Immature natural killer cell (primary cell): ENCODE results near the gene IPPK. TPM values are rescaled to one million over a fixed set of nuclear protein-coding genes. Genes with fewer than 3 reads are reported as not detected.

Experiments used
- DNase-seq, 3 donors: peaks; one replicate each; pipeline ENCODE4 v3.0.0; 2022; ENCODE audit warnings: mixed read lengths in 1 of 3
- H3K27ac Mint-ChIP-seq, 6 donors: one replicate each; pipeline ENCODE4 v1.8.0; 2020; ENCODE audit warnings: mixed read lengths in 6 of 6, mild to moderate bottlenecking in 5 of 6, inconsistent platforms in 4 of 6, moderate library complexity in 3 of 6
- H3K27me3 Mint-ChIP-seq, 3 donors: one replicate each; pipeline ENCODE4 v1.8.0; 2020 to 2021; ENCODE audit warnings: low read depth in 3 of 3, mild to moderate bottlenecking in 3 of 3, mixed read lengths in 3 of 3, moderate library complexity in 3 of 3, inconsistent platforms in 1 of 3
- H3K36me3 Mint-ChIP-seq, 3 donors: one replicate each; pipeline ENCODE4 v1.8.0; 2020; ENCODE audit warnings: mixed read lengths in 3 of 3, inconsistent platforms in 2 of 3, mild to moderate bottlenecking in 2 of 3
- H3K4me1 Mint-ChIP-seq, 2 donors: one replicate each; pipeline ENCODE4 v1.8.0; 2020; ENCODE audit warnings: inconsistent platforms in 2 of 2, mild to moderate bottlenecking in 2 of 2, mixed read lengths in 2 of 2, moderate library complexity in 1 of 2
- H3K4me3 Mint-ChIP-seq, 5 donors: one replicate each; pipeline ENCODE4 v1.8.0; 2020; ENCODE audit warnings: mild to moderate bottlenecking in 5 of 5, mixed read lengths in 5 of 5, inconsistent platforms in 3 of 5, moderate library complexity in 3 of 5
- H3K9me3 Mint-ChIP-seq, 6 donors: one replicate each; pipeline ENCODE4 v1.8.0; 2020; ENCODE audit warnings: mild to moderate bottlenecking in 6 of 6, mixed read lengths in 6 of 6, inconsistent platforms in 4 of 6, moderate library complexity in 3 of 6
- polyA plus RNA-seq, 3 donors: library from polyadenylated mRNA; unstranded; fragments of 300-500 nt; fragmentation: Illumina TruSeq; gene quantifications; one replicate each; pipeline ENCODE4 v1.2.3, GENCODE V29; 2021

IPPK gene
- polyA plus RNA-seq, 3 donors from 2014 or later: 2.6 to 5.4 (median 3.2) TPM

DNA sequence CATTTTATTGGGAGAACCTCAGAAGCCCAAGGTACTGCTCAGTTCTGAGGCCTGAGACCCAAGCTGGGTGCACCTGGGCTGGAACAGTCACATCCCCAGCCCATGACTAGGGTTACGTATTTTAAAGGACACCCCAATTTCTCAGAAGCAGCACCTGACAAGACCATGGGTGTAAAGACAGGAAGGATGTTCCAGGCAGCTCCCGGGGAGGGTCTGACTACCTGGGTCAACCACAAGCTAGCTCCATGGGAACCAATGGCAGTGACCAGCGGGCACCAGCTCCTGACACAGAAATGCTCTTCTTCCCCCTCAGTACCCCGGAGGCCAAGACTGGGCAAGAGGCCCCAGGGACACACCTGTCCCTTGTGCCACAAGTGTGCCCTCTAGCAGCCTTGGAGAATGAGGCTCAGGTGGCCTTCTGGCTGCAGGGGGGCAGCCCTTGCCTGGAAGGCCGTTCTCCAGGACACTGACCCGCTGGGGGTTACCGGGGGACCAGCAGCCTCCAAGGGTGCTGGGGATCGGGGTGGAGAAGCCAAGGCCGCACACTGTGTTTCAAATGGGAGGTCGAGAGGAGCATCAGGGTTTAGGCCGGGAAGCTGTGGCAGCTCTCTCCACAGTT lies 52.6 kb downstream of the IPPK start:
- H3K36me3 Mint-ChIP-seq: peaks cover 7 to 43% (median 24%) of the 10 kb centered on the region in 3 donors

DNA sequence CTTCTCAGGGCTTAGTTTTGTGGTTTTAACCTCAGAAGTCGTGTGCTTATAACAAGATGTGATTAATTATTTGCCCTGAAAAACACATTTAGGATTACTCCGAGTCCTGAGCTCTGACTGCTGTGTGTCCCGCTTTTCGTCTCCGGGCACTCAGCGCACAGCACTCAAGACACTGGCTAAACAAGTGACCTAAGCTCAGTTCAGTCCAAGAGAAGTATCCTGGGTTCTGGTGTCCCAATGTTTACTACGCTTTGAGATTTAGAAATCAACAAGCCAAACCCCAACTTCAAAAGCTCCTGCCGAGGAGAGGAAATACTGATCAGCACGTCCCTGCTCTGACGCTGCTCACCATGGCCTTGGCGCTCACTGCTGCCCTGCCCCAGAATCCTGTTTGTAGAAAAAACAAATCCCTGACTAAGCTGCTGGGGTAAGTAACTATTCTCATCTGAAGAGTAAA lies 53.2 kb downstream of the IPPK start:
- H3K9me3 Mint-ChIP-seq: no peaks in the 10 kb centered on the region
- no peaks in the 10 kb centered on the region for H3K4me1 Mint-ChIP-seq
- H3K27ac Mint-ChIP-seq: no peak overlapping the region
- H3K27me3 Mint-ChIP-seq: peaks cover 0 to 2% (median 0%) of the 10 kb centered on the region in 3 donors
- DNase-seq: no peak
- peaks cover 2 to 49% (median 26%) of the 10 kb centered on the region in 3 donors for H3K36me3 Mint-ChIP-seq
- H3K4me3 Mint-ChIP-seq: no peak overlapping the region

More for the DNA sequence above, 52.6 kb downstream of the IPPK start:
- H3K27me3 Mint-ChIP-seq: peaks cover 0 to 2% (median 0%) of the 10 kb centered on the region in 3 donors
- no peak overlapping the region for H3K4me3 Mint-ChIP-seq
- no peaks in the 10 kb centered on the region for H3K9me3 Mint-ChIP-seq
- no peak overlapping the region for H3K27ac Mint-ChIP-seq
- H3K4me1 Mint-ChIP-seq: no peaks in the 10 kb centered on the region
- no peak for DNase-seq

DNA sequence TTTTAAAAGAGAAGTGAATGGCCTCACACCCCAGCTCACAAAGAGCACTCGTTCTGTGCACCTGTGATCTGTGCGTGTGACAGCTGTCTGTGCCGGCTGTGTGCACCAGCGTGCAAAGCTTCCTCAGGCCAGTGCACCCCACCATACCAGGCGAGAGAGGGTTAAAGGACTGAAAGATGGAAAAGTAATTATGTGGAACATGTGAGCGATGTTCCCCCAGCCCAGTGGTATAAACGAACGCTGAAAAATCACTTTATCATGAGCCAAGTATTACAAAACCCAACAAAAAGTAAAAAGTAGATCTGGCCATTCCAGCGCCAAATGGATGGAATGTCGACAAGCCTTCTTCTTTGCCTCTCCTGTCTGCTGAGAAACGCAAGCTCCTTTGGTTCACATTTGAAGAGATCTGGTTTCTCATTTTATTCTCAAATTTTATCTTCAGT lies 53.7 kb downstream of the IPPK start:
- Mint-ChIP-seq H3K27ac (no peak overlapping the region), H3K4me1 (no peaks in the 10 kb centered on the region), H3K27me3 (peaks cover 0 to 2% (median 0%) of the 10 kb centered on the region in 3 donors), H3K4me3 (no peak overlapping the region), H3K36me3 (peaks cover 0 to 50% (median 30%) of the 10 kb centered on the region in 3 donors), H3K9me3 (no peaks in the 10 kb centered on the region)
- DNase-seq: no peak

DNA sequence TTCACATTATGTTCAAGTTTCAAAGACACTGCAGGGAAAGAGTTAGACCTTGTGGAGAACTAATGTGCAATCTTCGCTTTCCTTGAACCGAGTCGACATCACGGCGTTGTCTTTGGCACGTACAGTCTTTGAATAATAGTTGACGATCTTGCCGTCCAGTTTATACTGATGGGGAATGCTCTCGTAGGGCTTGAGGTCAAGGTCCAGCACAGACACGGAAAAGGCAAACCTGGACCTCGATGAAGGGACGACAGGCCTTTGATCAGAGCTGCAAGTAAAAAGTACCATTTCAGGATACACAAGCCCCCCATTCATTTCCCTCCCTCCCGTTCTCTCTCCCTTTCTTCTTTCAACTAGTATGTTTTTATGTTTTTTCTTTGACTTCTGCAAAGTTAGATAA lies 54.1 kb downstream of the IPPK start:
- no peak overlapping the region for H3K27ac Mint-ChIP-seq
- H3K4me3 Mint-ChIP-seq: no peak overlapping the region
- peaks cover 0 to 2% (median 0%) of the 10 kb centered on the region in 3 donors for H3K27me3 Mint-ChIP-seq
- no peak for DNase-seq
- no peaks in the 10 kb centered on the region for H3K9me3 Mint-ChIP-seq
- H3K36me3 Mint-ChIP-seq: peaks cover 0 to 50% (median 30%) of the 10 kb centered on the region in 3 donors
- no peaks in the 10 kb centered on the region for H3K4me1 Mint-ChIP-seq

DNA sequence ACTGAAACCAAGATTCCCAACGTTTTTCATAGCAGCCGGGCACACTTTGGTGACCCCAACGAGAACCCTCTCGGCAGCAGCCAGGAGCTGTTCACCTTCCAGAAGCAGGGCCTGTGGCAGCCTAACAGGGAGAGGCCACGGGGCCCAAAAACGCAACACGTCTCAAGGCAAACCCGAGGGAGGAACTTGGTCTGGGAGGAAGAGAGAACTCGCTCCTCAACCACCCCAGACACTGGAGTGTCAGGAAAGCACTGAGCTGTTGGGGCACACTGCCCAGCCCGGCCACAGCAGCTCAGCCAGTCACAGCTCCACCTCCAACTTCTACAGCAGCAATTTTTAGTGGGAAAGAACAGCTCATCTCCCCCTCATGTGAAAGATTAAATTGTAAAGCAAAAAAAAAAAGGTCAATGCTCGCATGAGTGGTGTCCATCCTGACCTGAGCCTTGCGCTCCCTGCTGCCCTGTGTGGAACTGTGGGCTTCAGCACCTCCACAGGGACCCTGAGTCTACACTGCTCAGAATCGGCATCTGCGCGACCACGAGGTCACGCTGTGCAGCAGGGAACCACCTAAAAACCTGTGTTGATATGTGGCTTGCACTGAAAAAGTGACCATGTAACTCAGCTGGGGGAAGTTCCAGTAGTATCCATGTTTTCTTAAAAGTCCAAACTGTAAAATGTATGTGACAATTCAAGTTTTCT lies 55.0 kb downstream of the IPPK start:
- DNase-seq: no peak
- H3K4me3 Mint-ChIP-seq: no peak overlapping the region
- H3K9me3 Mint-ChIP-seq: no peaks in the 10 kb centered on the region
- peaks cover 0 to 2% (median 0%) of the 10 kb centered on the region in 3 donors for H3K27me3 Mint-ChIP-seq
- H3K36me3 Mint-ChIP-seq: peaks cover 0 to 43% (median 30%) of the 10 kb centered on the region in 3 donors
- no peak overlapping the region for H3K27ac Mint-ChIP-seq
- no peaks in the 10 kb centered on the region for H3K4me1 Mint-ChIP-seq

DNA sequence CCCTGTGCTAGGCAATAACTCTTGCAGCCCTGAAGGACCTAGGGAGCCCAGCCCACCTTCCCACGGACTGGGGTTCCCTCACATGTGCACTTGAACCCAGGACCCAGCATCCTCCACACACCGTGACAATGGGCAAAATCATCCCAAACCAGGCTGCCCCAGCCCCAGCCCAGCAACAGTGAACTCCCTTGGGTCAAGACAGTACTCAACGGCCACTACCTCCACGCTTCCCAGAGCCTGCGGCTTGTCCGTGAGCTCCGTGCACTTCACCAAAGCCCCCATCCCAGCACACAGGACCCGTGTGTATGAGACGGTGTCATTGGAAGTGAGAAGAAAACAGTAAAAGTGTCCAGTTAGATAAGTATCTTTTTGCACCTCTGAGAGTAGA lies 55.8 kb downstream of the IPPK start:
- Mint-ChIP-seq H3K9me3 (no peaks in the 10 kb centered on the region), H3K4me1 (no peaks in the 10 kb centered on the region), H3K27me3 (peaks cover 0 to 4% (median 0%) of the 10 kb centered on the region in 3 donors), H3K27ac (no peak overlapping the region), H3K36me3 (peaks cover 0 to 38% (median 30%) of the 10 kb centered on the region in 3 donors), H3K4me3 (no peak overlapping the region)
- no peak for DNase-seq

DNA sequence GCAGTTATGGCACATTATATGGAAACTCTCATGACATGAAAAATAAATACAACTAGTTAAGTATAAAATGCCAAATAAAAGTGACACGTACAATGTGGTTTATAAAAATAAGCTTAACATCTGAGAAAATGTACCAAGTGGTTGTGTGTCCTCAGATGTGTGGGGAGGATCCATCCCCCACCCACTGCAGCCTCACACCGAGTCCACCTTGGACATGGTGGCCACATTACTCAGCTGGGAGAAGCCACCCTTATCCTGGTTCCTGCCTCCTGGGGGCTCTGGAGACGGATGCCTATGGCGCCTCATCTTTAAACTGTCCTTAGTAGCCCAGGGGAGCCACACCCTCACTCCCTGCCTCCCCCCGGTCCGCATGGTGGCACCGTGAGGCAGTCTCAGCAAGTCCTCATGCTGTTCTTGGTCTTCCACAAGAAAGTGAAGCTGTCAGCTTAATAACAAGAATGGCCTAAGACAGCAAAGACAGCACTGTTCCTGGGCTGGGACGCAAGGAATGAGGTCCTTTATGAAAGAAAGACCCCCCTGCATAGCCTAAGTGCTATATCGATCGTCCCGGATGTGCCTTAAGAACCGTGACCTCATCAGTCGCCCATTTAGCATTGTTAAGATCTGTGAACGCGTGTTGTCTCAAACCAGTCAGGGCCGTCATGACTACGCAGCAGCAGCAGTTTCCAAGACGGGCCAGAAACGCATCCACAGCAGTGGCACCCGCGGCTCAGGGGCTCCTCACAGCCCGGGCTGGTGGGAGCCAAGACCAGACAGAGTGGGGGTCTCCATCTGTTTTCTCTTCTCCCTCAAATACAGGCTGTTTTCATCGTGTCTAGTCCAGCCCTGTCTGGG lies 56.4 kb downstream of the IPPK start:
- Mint-ChIP-seq H3K4me1 (no peaks in the 10 kb centered on the region), H3K27me3 (peaks cover 0 to 4% (median 0%) of the 10 kb centered on the region in 3 donors), H3K4me3 (no peak overlapping the region), H3K36me3 (peaks cover 0 to 32% (median 28%) of the 10 kb centered on the region in 3 donors), H3K27ac (no peak overlapping the region), H3K9me3 (no peaks in the 10 kb centered on the region)
- no peak for DNase-seq

DNA sequence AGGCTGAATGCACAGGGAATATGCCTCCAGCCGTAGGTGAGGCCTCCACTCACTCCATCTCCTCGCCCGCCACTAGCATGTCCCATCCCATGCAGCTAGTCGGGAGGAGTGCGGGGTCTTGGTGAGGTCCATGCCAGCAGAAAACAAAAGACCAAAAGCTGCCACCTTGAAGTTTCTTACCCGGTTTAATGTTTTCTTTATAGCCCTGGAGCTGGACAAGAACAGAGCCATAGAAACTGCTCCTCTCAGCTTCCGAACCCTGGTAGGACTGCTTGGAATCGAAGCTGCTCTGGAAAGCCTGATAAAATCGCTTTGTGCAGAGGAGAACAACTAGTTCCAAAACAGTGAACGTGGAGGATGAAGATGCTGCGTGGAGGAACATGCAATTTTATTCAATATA lies 57.1 kb downstream of the IPPK start:
- Mint-ChIP-seq H3K27ac (no peak overlapping the region), H3K36me3 (peaks cover 0 to 32% (median 28%) of the 10 kb centered on the region in 3 donors), H3K27me3 (peaks cover 0 to 4% (median 1%) of the 10 kb centered on the region in 3 donors), H3K4me3 (no peak overlapping the region), H3K4me1 (no peaks in the 10 kb centered on the region), H3K9me3 (no peaks in the 10 kb centered on the region)
- DNase-seq: no peak

DNA sequence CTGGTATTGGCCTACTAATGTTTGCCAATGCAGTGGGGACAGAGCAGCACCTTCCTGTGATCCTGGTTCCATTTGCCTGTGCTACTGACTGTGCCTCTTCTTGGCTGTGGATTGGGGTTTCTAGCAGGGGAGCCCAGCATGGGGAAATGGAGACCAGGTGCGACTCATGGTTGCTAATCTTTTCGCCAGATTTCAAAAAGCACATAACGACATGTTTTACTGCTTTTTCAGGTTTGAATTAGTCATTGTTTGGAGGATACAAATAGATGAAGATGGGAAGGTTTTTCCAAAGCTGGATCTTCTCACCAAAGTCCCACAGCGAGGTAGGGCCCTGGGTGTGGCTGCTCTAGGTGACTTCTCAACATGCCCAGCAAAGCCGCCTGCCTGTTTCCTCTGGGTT lies 57.6 kb downstream of the IPPK start:
- Mint-ChIP-seq H3K27me3 (peaks cover 0 to 4% (median 1%) of the 10 kb centered on the region in 3 donors), H3K9me3 (no peaks in the 10 kb centered on the region), H3K4me3 (no peak overlapping the region), H3K4me1 (no peaks in the 10 kb centered on the region), H3K27ac (no peak overlapping the region), H3K36me3 (peaks cover 0 to 32% (median 28%) of the 10 kb centered on the region in 3 donors)
- DNase-seq: no peak

DNA sequence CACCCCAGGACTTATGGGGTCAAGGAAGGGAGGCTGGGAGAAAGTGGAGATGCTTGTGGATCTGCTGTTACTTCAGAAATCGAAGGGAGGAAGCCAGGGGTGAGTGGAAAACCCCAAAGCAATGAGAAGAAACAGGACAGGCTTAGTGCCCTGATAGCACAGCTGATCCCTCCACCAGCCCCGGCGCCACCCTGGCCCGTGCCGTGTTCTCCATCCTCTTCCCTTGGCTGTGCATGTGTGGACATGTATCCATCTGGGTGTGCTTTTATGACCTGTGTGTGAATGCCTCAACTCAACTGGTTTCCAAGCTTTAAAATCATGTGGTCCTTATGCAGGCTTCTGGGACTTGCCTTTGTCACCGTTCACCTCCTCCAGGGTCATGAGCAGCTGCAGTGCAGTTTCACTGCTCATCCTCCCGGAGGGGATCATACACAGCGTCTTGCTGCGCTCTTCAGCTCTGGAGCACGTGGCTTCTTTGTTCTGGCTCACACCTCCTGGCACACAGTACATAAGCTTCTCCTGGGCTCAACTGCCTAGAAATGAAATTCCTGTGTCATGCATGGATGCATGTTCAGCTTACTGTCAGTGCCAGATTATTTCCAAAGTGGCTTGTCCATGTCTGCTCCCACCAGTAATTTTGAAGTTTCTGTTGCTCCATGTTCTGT lies 58.2 kb downstream of the IPPK start:
- no peaks in the 10 kb centered on the region for H3K9me3 Mint-ChIP-seq
- no peaks in the 10 kb centered on the region for H3K4me1 Mint-ChIP-seq
- DNase-seq: no peak
- peaks cover 0 to 30% (median 28%) of the 10 kb centered on the region in 3 donors for H3K36me3 Mint-ChIP-seq
- H3K27ac Mint-ChIP-seq: no peak overlapping the region
- H3K27me3 Mint-ChIP-seq: peaks cover 0 to 4% (median 1%) of the 10 kb centered on the region in 3 donors
- H3K4me3 Mint-ChIP-seq: no peak overlapping the region

DNA sequence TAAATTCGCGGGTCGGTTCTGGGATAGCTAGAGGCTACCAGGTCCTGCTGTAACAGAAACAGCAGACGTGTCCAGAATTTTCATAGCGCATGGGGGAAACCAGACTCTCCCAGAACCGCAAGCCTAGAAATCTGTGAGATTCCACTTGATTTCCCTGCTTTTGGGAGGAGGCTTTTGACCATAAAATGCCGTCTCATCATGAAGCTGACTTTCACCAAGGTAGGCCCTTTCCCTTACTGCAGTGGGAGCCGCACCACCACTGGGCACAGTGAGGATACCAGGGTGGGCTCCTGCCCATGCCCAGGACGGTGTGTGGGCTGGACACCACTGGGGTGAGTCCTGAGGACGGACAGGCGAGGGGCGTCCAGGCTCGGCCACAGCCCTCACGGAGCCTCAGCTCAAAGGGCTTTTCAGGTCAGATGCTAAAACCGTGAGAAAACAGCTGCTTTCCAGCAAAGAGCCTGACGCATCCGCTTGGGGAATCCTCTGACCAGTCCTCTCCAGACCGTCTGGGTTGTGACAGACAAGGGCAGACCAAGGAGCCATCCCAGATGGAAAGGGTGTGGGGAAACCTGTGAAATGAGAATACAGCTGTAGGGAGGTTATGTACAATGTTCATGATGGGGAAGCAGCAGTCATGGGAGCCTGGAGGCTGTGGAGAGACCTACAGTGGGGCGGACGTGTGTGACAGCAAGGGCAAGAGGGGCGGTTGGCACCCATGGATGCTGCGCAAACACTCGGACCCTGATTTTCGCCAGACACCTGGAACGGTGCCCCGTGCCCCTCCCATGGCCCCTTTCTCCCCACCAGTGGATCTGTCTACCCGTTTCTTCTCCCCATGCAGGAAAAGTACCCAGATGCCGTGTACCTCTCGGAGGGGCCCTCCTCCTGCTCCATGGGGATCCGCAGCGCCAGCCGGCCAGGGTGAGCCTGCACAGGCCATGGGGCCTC lies 59.2 kb downstream of the IPPK start:
- Mint-ChIP-seq H3K9me3 (no peaks in the 10 kb centered on the region), H3K27me3 (peaks cover 0 to 2% (median 1%) of the 10 kb centered on the region in 3 donors), H3K4me1 (no peaks in the 10 kb centered on the region), H3K36me3 (peaks cover 0 to 21% (median 19%) of the 10 kb centered on the region in 3 donors), H3K4me3 (no peak overlapping the region), H3K27ac (no peak overlapping the region)
- DNase-seq: no peak

DNA sequence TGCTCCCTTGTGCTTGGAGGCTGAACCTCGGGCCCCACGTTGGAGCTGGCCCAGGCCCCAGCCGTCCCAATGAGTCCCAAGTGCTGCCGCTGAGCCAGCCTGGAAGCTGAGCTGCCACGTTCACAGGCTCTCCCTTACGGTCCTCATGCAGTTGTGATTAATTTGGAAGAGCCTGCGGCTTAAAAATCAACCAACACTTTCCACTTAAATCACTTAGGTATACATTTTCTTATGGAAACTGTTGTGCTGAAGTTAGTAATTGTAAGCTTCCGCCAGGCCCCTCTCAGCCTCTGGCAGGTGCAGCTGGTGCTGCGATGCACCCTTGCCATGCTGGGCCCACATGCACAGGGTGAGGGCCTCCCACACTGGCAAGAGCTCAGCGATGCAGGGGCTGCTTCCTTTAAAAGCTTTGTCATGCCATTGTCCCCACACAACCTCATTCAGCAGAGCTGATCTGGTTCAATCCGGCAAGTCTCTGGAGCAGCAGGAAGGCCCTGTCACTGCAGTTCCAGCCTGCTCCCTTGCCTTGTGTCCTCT lies 61.0 kb downstream of the IPPK start:
- H3K36me3 Mint-ChIP-seq: peaks cover 3 to 8% (median 6%) of the 10 kb centered on the region in 3 donors

More for the DNA sequence above, 61.0 kb downstream of the IPPK start:
- Mint-ChIP-seq H3K27ac (no peak overlapping the region), H3K4me3 (no peak overlapping the region), H3K27me3 (peaks cover 0 to 2% (median 1%) of the 10 kb centered on the region in 3 donors), H3K4me1 (no peaks in the 10 kb centered on the region), H3K9me3 (peaks cover 0 to 4% (median 1%) of the 10 kb centered on the region in 6 donors)
- DNase-seq: no peak
